ENCODE data around the gene SPEF2.
A peak's percentile ranks its signal among the peaks of the same experiment; 100 is the strongest.

The SPEF2 gene

GRCh38 chr5:35617435-35618303, at the start of gene SPEF2:
Gene SPEF2, plus strand, starts transcription at chr5:35617863. Its CDS starts 135 bp downstream, at chr5:35617998.
- DNase-seq (peak; percentile 83), ATAC-seq (peak; percentile 96)

- DNase-seq (no peak), ATAC-seq (no peak)
Measured at GRCh38 chr5:35575578-35575977, 42.1 kb upstream of the SPEF2 start.

GRCh38 chr5:35587419-35587818, 30.2 kb upstream of the SPEF2 start:
- DNase-seq: no peak
- no peak for ATAC-seq

GRCh38 chr5:35593338-35593737, 24.3 kb upstream of the SPEF2 start:
- ATAC-seq (no peak), DNase-seq (no peak)

- ATAC-seq: no peak
- DNase-seq: no peak
Measured at GRCh38 chr5:35598707-35599370, 18.8 kb upstream of the SPEF2 start.

GRCh38 chr5:35600591-35600990, 17.1 kb upstream of the SPEF2 start:
- DNase-seq: no peak
- ATAC-seq: no peak

- DNase-seq (no peak), ATAC-seq (no peak)
Measured at GRCh38 chr5:35608881-35609779, 8.5 kb upstream of the SPEF2 start.

GRCh38 chr5:35617060-35617434, 616 bp upstream of the SPEF2 start:
- ATAC-seq (no peak), DNase-seq (no peak)

GRCh38 chr5:35618304-35618636, 607 bp downstream of the SPEF2 start:
- DNase-seq (no peak), ATAC-seq (no peak)

- DNase-seq (no peak), ATAC-seq (no peak)
Measured at GRCh38 chr5:35618781-35619180, 1.1 kb downstream of the SPEF2 start.

- peak; percentile 9 for DNase-seq
- no peak for ATAC-seq
Measured at GRCh38 chr5:35622974-35623373, 5.3 kb downstream of the SPEF2 start.

GRCh38 chr5:35623991-35624390, 6.3 kb downstream of the SPEF2 start:
- no peak for ATAC-seq
- DNase-seq: no peak

GRCh38 chr5:35626108-35626507, 8.4 kb downstream of the SPEF2 start:
- DNase-seq (no peak), ATAC-seq (peak; percentile 85)

- DNase-seq (no peak), ATAC-seq (peak; percentile 22)
Measured at GRCh38 chr5:35626553-35626952, 8.9 kb downstream of the SPEF2 start.

GRCh38 chr5:35634326-35634725, 16.7 kb downstream of the SPEF2 start:
- ATAC-seq (no peak), DNase-seq (no peak)

GRCh38 chr5:35640623-35641022, 23.0 kb downstream of the SPEF2 start:
- DNase-seq: no peak
- ATAC-seq: no peak

- ATAC-seq (peak; percentile 59), DNase-seq (no peak)
Measured at GRCh38 chr5:35644543-35644942, 26.9 kb downstream of the SPEF2 start.

GRCh38 chr5:35647128-35647527, 29.5 kb downstream of the SPEF2 start:
- ATAC-seq (no peak), DNase-seq (no peak)

- ATAC-seq: no peak
- DNase-seq: no peak
Measured at GRCh38 chr5:35647712-35648111, 30.0 kb downstream of the SPEF2 start.

- peak; percentile 59 for DNase-seq
- ATAC-seq: peak; percentile 87
Measured at GRCh38 chr5:35651002-35651756, 33.5 kb downstream of the SPEF2 start.

- ATAC-seq (no peak), DNase-seq (no peak)
Measured at GRCh38 chr5:35656721-35657120, 39.1 kb downstream of the SPEF2 start.

- ATAC-seq: no peak
- DNase-seq: no peak
Measured at GRCh38 chr5:35657877-35658276, 40.2 kb downstream of the SPEF2 start.
